Vagina (tissue), 2 donors: Measurements from ENCODE around the gene MAP3K8.

Source experiments
- CTCF ChIP-seq, 3 experiments: fragments of 450-650 bp in 2 of 3; fragments of 200-600 bp in 1 of 3; sonication (generic) in 1 of 3; IDR thresholded peaks; one replicate each; pipeline ENCODE4 v1.5.1; 2017 to 2019; ENCODE audit warnings: antibody characterized with exemption in 3 of 3, mild to moderate bottlenecking in 2 of 3, moderate library complexity in 2 of 3
- POLR2AphosphoS5 ChIP-seq, 2 donors: sonication (generic); formaldehyde crosslinking; IDR thresholded peaks; one replicate each; pipeline ENCODE4 v1.9.0; 2017; ENCODE audit warnings: antibody characterized with exemption in 2 of 2, mild to moderate bottlenecking in 2 of 2, low read depth in 1 of 2; ENCODE audit not compliant: insufficient read depth in 1 of 2

- TF ChIP-seq CTCF (IDR thresholded peaks at IDR 0.05) (no peak), POLR2AphosphoS5 (IDR thresholded peaks at IDR 0.05; ENCODE audit: insufficient read depth in 1 of 2, low read depth in 1 of 2) (no peak)
Measured at GRCh38 chr10:30420766-30421165, 13.2 kb upstream of the MAP3K8 start.
